Astrocyte (in vitro differentiated cells and primary cell): ENCODE results near the gene TOP2B. TPM values are rescaled to one million over a fixed set of nuclear protein-coding genes. Genes with fewer than 3 reads are reported as not detected.

ENCODE experiments used
- DNase-seq: peaks from one replicate; pipeline ENCODE4 v3.0.0-alpha.2; 2010; ENCODE audit warnings: low read depth
- FAIRE-seq: peaks from 2 replicates; lab custom pipeline; 2011; peaks lifted over from hg19 to GRCh38; lab: Jason Lieb, UNC
- H2AFZ ChIP-seq: 2 replicates; pipeline ENCODE4 v1.6.0; 2012; ENCODE audit warnings: low read depth, low read length, inconsistent platforms
- H3K27ac ChIP-seq: 2 replicates; pipeline ENCODE4 v1.5.1; 2011; ENCODE audit warnings: low read depth, low read length, inconsistent platforms
- H3K27me3 ChIP-seq: 2 replicates; pipeline ENCODE4 v1.6.0; 2011; ENCODE audit warnings: low read length, inconsistent platforms; ENCODE audit not compliant: insufficient read depth
- H3K36me3 ChIP-seq: 2 replicates; pipeline ENCODE4 v1.5.1; 2011; ENCODE audit warnings: low read length, inconsistent platforms; ENCODE audit not compliant: insufficient read depth
- H3K4me1 ChIP-seq: 2 replicates; pipeline ENCODE4 v1.5.1; 2011; ENCODE audit warnings: low read length, inconsistent platforms; ENCODE audit not compliant: insufficient read depth
- H3K4me2 ChIP-seq: 2 replicates; pipeline ENCODE4 v1.6.0; 2012; ENCODE audit warnings: low read length, inconsistent platforms
- H3K4me3 ChIP-seq: 2 replicates; pipeline ENCODE4 v1.5.1; 2011; ENCODE audit warnings: low read depth, mild to moderate bottlenecking, low read length, inconsistent platforms; ENCODE audit not compliant: insufficient read depth
- H3K79me2 ChIP-seq: 2 replicates; pipeline ENCODE4 v1.6.0; 2012; ENCODE audit warnings: mild to moderate bottlenecking, low read length, inconsistent platforms; ENCODE audit not compliant: insufficient read depth
- H3K9ac ChIP-seq: 2 replicates; pipeline ENCODE4 v1.6.0; 2012; ENCODE audit warnings: mild to moderate bottlenecking, low read length, inconsistent platforms
- H3K9me3 ChIP-seq: 2 replicates; pipeline ENCODE4 v1.5.1; 2012; ENCODE audit warnings: low read depth, mild to moderate bottlenecking, low read length, inconsistent platforms; ENCODE audit not compliant: insufficient read depth
- H4K20me1 ChIP-seq: 2 replicates; pipeline ENCODE4 v1.6.0; 2012; ENCODE audit warnings: low read length, inconsistent platforms; ENCODE audit not compliant: insufficient read depth
- H3K27ac Mint-ChIP-seq: one replicate; pipeline ENCODE4 v1.8.0; 2021; ENCODE audit warnings: mild to moderate bottlenecking, mixed read lengths; ENCODE audit not compliant: unreplicated experiment
- H3K27me3 Mint-ChIP-seq: one replicate; pipeline ENCODE4 v1.8.0; 2021; ENCODE audit warnings: low read depth, mixed read lengths; ENCODE audit not compliant: unreplicated experiment
- H3K36me3 Mint-ChIP-seq: one replicate; pipeline ENCODE4 v1.8.0; 2021; ENCODE audit warnings: low read depth, mixed read lengths; ENCODE audit not compliant: unreplicated experiment
- H3K4me1 Mint-ChIP-seq: one replicate; pipeline ENCODE4 v1.8.0; 2021; ENCODE audit warnings: low read depth, mixed read lengths; ENCODE audit not compliant: unreplicated experiment
- H3K4me3 Mint-ChIP-seq: one replicate; pipeline ENCODE4 v1.8.0; 2021; ENCODE audit warnings: mild to moderate bottlenecking, moderate library complexity, mixed read lengths; ENCODE audit not compliant: unreplicated experiment
- H3K9me3 Mint-ChIP-seq: one replicate; pipeline ENCODE4 v1.8.0; 2021; ENCODE audit warnings: mild to moderate bottlenecking, mixed read lengths; ENCODE audit not compliant: unreplicated experiment
- EZH2 ChIP-seq: IDR thresholded peaks from 2 replicates; pipeline ENCODE4 v1.6.1; 2012; ENCODE audit warnings: mild to moderate bottlenecking, low read length, inconsistent platforms; ENCODE audit not compliant: insufficient read depth
- total RNA-seq: library from RNA; stranded (reverse); gene quantifications from 2 replicates; pipeline ENCODE4 v1.2.1, GENCODE V29; 2021
- TF ChIP-seq, protein P1 (sequence below): IDR thresholded peaks from 2 replicates; pipeline ENCODE4 v1.5.1; 2011; ENCODE audit warnings: low read depth, mild to moderate bottlenecking, inconsistent platforms, low read length, moderate library complexity; ENCODE audit not compliant: insufficient read depth

The TOP2B gene
- total RNA-seq, 1 donor from 2014 or later: 91.4 TPM

DNA sequence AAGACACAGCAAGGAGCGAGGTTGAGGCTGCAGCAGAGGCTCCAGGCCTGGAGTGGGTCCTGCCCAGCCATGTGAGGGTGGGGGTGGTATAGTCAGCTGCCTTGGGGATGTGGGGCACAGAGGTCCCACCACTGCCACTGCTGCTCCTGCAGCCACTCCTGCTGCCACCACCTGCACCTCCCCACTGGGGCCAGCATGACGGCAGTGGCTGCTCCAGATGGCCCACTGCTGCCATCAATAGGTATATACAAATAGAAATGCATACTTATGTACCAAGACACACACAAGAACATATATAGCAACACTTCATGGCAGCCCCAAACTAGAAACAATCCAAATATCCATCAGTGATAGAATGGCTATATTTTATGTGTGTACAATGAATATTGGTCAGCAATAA, 10.0 kb upstream of the TOP2B start:
- Mint-ChIP-seq H3K4me1 (no peaks in the 10 kb centered on the region), H3K4me3 (no peak overlapping the region), H3K36me3 (no peaks in the 10 kb centered on the region), H3K27ac (no peak overlapping the region), H3K9me3 (no peaks in the 10 kb centered on the region), H3K27me3 (peaks cover 2% of the 10 kb centered on the region)
- Histone ChIP-seq H2AFZ (no peak overlapping the region), H3K4me3 (no peak overlapping the region), H3K27ac (no peak overlapping the region), H3K9ac (no peak overlapping the region), H3K9me3 (no peaks in the 10 kb centered on the region), H3K4me1 (no peaks in the 10 kb centered on the region), H3K36me3 (no peaks in the 10 kb centered on the region), H3K4me2 (no peak overlapping the region), H3K27me3 (no peaks in the 10 kb centered on the region), H3K79me2 (no peaks in the 10 kb centered on the region), H4K20me1 (no peaks in the 10 kb centered on the region)
- FAIRE-seq (no peak), DNase-seq (no peak)
- TF ChIP-seq EZH2: no peak
- TF ChIP-seq, protein P1, sequence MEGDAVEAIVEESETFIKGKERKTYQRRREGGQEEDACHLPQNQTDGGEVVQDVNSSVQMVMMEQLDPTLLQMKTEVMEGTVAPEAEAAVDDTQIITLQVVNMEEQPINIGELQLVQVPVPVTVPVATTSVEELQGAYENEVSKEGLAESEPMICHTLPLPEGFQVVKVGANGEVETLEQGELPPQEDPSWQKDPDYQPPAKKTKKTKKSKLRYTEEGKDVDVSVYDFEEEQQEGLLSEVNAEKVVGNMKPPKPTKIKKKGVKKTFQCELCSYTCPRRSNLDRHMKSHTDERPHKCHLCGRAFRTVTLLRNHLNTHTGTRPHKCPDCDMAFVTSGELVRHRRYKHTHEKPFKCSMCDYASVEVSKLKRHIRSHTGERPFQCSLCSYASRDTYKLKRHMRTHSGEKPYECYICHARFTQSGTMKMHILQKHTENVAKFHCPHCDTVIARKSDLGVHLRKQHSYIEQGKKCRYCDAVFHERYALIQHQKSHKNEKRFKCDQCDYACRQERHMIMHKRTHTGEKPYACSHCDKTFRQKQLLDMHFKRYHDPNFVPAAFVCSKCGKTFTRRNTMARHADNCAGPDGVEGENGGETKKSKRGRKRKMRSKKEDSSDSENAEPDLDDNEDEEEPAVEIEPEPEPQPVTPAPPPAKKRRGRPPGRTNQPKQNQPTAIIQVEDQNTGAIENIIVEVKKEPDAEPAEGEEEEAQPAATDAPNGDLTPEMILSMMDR: no peak

DNA sequence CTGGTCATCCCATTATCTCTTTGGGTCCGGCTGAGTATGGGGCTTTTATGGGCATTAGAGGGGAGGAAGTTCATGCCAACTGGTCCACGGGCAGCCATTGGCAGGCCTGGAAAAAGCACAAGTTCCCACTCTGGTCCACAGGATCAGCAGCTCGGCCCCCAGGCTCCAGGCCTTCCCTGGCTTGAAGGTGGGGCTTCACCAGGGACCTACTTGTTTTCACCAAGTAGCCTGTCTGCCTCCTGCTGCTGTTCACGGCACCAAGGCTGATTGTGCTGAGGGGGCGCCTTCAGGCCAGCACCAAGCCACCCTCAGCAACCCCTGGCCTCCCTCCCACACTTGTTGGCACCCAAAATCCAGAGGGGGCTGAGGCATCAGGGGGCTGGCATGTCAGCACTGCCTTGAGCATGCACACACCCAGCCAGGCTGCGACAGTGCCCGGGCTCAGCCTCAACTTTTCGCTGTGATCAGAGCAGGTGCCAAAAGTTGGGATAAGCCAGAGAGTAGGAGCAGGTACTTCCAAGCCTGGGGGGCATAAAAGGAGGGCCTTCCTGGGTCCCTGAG, 9.1 kb upstream of the TOP2B start:
- Histone ChIP-seq H4K20me1 (no peaks in the 10 kb centered on the region), H3K27me3 (no peaks in the 10 kb centered on the region), H3K79me2 (no peaks in the 10 kb centered on the region), H3K4me1 (no peaks in the 10 kb centered on the region), H3K4me2 (no peak overlapping the region), H2AFZ (no peak overlapping the region), H3K9ac (no peak overlapping the region), H3K4me3 (no peak overlapping the region), H3K36me3 (no peaks in the 10 kb centered on the region), H3K9me3 (no peaks in the 10 kb centered on the region), H3K27ac (no peak overlapping the region)
- no peak overlapping the region for H3K4me3 Mint-ChIP-seq
- FAIRE-seq (no peak), DNase-seq (no peak)
- H3K36me3 Mint-ChIP-seq: no peaks in the 10 kb centered on the region
- TF ChIP-seq, protein P1: no peak
- TF ChIP-seq EZH2: no peak
- H3K27ac Mint-ChIP-seq: no peak overlapping the region
- H3K27me3 Mint-ChIP-seq: peaks cover 2% of the 10 kb centered on the region
- no peaks in the 10 kb centered on the region for H3K9me3 Mint-ChIP-seq
- H3K4me1 Mint-ChIP-seq: no peaks in the 10 kb centered on the region
